ENCODE data around the gene ZNF256.
"Not testable (repeated sequence)": the region's sequence is repeated elsewhere in the genome, so short reads cannot be mapped to it uniquely, and the experiment has no call there.

The ZNF256 gene

DNA sequence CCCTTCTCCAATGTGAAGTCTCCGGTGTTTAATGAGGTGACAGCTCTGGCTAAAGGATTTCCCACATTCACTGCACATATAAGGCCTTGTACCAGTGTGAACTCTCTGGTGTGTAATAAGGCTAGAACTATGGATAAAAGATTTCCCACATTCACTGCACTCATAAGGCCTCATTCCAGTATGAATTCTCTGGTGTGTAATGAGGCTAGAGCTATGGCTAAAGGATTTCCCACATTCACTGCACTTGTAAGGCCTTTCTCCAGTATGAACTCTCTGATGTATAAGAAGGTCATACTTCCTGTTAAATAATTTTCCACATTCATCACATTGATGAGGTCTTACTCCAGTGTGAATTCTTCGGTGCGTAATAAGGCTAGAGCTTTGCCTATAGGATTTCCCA lies 5.9 kb downstream of the ZNF256 start:
- H3K36me3 ChIP-seq (replicated peaks): peaks cover 25% of the 10 kb centered on the region
- no peaks in the 10 kb centered on the region for H3K27me3 ChIP-seq (replicated peaks)
- DNase-seq: no peak
- no peak overlapping the region for H3K27ac ChIP-seq
- TF ChIP-seq, protein P1, sequence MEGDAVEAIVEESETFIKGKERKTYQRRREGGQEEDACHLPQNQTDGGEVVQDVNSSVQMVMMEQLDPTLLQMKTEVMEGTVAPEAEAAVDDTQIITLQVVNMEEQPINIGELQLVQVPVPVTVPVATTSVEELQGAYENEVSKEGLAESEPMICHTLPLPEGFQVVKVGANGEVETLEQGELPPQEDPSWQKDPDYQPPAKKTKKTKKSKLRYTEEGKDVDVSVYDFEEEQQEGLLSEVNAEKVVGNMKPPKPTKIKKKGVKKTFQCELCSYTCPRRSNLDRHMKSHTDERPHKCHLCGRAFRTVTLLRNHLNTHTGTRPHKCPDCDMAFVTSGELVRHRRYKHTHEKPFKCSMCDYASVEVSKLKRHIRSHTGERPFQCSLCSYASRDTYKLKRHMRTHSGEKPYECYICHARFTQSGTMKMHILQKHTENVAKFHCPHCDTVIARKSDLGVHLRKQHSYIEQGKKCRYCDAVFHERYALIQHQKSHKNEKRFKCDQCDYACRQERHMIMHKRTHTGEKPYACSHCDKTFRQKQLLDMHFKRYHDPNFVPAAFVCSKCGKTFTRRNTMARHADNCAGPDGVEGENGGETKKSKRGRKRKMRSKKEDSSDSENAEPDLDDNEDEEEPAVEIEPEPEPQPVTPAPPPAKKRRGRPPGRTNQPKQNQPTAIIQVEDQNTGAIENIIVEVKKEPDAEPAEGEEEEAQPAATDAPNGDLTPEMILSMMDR (IDR thresholded peaks at IDR 0.05; ENCODE audit: low read depth, low read length, missing control alignments): no peak
- no peak overlapping the region for H3K4me3 ChIP-seq (ENCODE audit: low read depth, low read length)
- in situ Hi-C loops (cut with HindIII; ENCODE audit: low pct_ligation_motif_present, low sequenced_read_pairs): no loop called here

- in situ Hi-C loops (cut with HindIII; ENCODE audit: low pct_ligation_motif_present, low sequenced_read_pairs): no loop called here
- DNase-seq: no peak
- no peak overlapping the region for H3K27ac ChIP-seq
- TF ChIP-seq, protein P1 (IDR thresholded peaks at IDR 0.05; ENCODE audit: low read depth, low read length, missing control alignments): no peak
- H3K36me3 ChIP-seq (replicated peaks): no peaks in the 10 kb centered on the region
- no peaks in the 10 kb centered on the region for H3K27me3 ChIP-seq (replicated peaks)
- H3K4me3 ChIP-seq (ENCODE audit: low read depth, low read length): no peak overlapping the region
These were observed 11.8 kb downstream of the ZNF256 start for GRCh38 chr19:57935731-57936130.

DNA sequence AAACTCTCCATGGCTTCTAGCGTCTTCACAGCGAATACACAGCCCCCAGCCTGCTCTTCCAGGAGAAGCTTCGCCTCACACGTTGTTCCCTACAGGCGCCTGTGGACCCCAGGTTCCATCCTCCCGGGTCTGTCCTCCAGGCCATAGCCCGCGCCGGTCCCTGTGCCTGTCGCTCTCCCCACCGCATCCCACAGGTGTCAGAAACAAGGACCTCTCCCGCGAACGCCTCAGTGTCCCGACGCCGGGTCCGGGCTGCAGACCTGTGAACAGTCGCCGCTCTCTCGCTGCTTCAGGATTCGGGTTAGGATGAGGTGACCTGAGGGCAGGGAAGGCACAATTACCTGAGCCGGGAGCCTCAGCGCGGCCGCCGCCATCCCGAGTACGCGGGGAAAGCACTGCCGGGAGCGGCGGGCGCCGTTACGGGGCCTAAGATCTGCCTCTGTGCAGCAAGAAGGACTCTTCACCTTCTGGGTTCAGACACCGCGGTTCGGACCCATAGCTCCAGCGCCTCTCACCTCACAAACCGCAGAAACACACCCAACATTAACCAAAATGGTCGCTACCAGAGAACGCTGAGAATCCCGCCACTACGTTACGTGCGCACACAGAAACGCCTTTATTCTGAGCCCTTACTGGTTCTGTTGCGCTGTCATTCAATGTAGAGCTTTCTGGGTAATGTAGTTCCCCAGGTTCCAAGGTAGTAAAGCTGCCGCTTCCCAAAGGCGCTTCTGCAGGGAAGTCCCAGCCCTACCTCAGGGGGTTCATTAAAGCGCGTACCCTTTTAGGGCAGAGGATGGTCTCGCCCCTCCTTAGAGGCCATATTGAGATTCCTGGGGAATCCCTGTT lies 12.5 kb downstream of the ZNF256 start, which contains the start of gene ZNF418:
TSS of gene ZNF418 (minus strand) at position 583 of the 846 bp plus-strand sequence. CDS start 1,580 bp downstream, outside the sequence.
- Histone ChIP-seq H3K36me3 (replicated peaks) (peaks cover 2% of the 10 kb centered on the region), H3K4me3 (ENCODE audit: low read depth, low read length) (peak within 1 kb of the TSS; percentile 80), H3K27me3 (replicated peaks) (no peaks in the 10 kb centered on the region), H3K27ac (no peak within 1 kb of the TSS)
- peak; percentile 88 for DNase-seq
- TF ChIP-seq, protein P1 (IDR thresholded peaks at IDR 0.05; ENCODE audit: low read depth, low read length, missing control alignments): no peak
- in situ Hi-C loops (cut with HindIII; ENCODE audit: low pct_ligation_motif_present, low sequenced_read_pairs): no loop called here

DNA sequence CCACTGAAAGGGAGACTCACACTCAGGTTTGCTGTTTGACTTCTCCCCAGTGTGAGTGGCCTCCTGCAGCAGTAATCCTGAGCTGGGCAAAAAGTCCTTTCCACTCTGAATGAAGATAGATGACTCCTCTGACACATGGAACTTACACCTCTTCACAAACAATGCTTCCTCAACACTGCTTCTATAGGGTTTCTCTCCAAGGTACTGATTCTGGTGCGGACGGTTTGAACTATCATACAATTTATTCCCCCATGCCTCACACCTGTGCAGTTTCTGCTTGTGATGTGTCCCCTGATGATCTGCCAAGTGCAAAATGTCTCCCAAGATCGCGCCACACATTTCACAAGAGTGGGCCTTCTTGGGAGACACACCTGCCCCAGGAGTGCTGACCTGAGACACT lies 19.9 kb downstream of the ZNF256 start:
- Histone ChIP-seq H3K4me3 (ENCODE audit: low read depth, low read length) (no peak overlapping the region), H3K27ac (no peak overlapping the region), H3K36me3 (replicated peaks) (peaks cover 31% of the 10 kb centered on the region), H3K27me3 (replicated peaks) (no peaks in the 10 kb centered on the region)
- in situ Hi-C loops (cut with HindIII; ENCODE audit: low pct_ligation_motif_present, low sequenced_read_pairs): no loop called here
- TF ChIP-seq, protein P1 (IDR thresholded peaks at IDR 0.05; ENCODE audit: low read depth, low read length, missing control alignments): no peak
- no peak for DNase-seq

- Histone ChIP-seq H3K27ac (peak within 1 kb of the TSS; percentile 62), H3K36me3 (replicated peaks) (peaks cover 12% of the 10 kb centered on the region), H3K4me3 (ENCODE audit: low read depth, low read length) (peak within 1 kb of the TSS; percentile 78)
- TF ChIP-seq, protein P1 (IDR thresholded peaks at IDR 0.05; ENCODE audit: low read depth, low read length, missing control alignments): peak; percentile 56
- H3K27me3 ChIP-seq (replicated peaks); in situ Hi-C loops (cut with HindIII; ENCODE audit: low pct_ligation_motif_present, low sequenced_read_pairs): not testable (repeated sequence)
- DNase-seq: peak; percentile 95
These were observed 31.1 kb downstream of the ZNF256 start, which contains the start of gene ZNF417 for GRCh38 chr19:57916168-57916995. Gene ZNF417, minus strand, starts transcription at chr19:57916592. Its CDS starts 181 bp downstream, at chr19:57916411.
